Endothelial cell of umbilical vein (primary cell): ENCODE measurements around the gene PRKRIP1. TPM values are rescaled to one million over a fixed set of nuclear protein-coding genes. Genes with fewer than 3 reads are reported as not detected.

ENCODE experiments used
- BruUV-seq: library from RNA; stranded (reverse); fragments of 400-500 nt; replicated peaks from 2 replicates; lab custom pipeline; 2021; lab: Mats Ljungman, UMichigan
- CTCF ChIA-PET: fragments of 300-600, 350-600 bp; sonication (Branson Sonifier 250); formaldehyde crosslinking; loops from one replicate; lab custom pipeline; 2021; ENCODE audit warnings: antibody characterized with exemption, inconsistent platforms; lab: Charles Lee
- POLR2A ChIA-PET: fragments of 300-600, 350-600 bp; sonication (Branson Sonifier 250); formaldehyde crosslinking; loops from one replicate; lab custom pipeline; 2021; ENCODE audit warnings: antibody characterized with exemption, inconsistent platforms; lab: Charles Lee
- DNase-seq: peaks from one replicate; pipeline ENCODE4 v3.0.0-alpha.2; 2011; ENCODE audit warnings: low read depth, low spot score
- FAIRE-seq: peaks from 2 replicates; lab custom pipeline; 2011; peaks lifted over from hg19 to GRCh38; lab: Jason Lieb, UNC
- H2AFZ ChIP-seq: 2 replicates; pipeline ENCODE4 v1.6.0; 2012; ENCODE audit warnings: low read depth, low read length, control low read depth, inconsistent platforms
- H3K27ac ChIP-seq: 2 replicates; pipeline ENCODE4 v1.5.1; 2011; ENCODE audit warnings: low read depth, mild to moderate bottlenecking, control low read depth, low read length, moderate library complexity; ENCODE audit not compliant: insufficient read depth
- H3K27me3 ChIP-seq, 2 experiments: 2 replicates each; pipeline versions ENCODE4 v1.6.0 to v1.6.1; 2011; ENCODE audit warnings: low read length in 2 of 2, mixed read lengths in 1 of 2; ENCODE audit not compliant: control insufficient read depth in 2 of 2, insufficient read depth in 2 of 2
- H3K36me3 ChIP-seq, 2 experiments: 2 replicates in 1 of 2; 3 replicates in 1 of 2; pipeline ENCODE4 v1.5.1; 2011; ENCODE audit warnings: low read length in 2 of 2, mild to moderate bottlenecking in 1 of 2, moderate library complexity in 1 of 2; ENCODE audit not compliant: control insufficient read depth in 2 of 2, insufficient read depth in 2 of 2; ENCODE audit errors: extremely low read depth in 1 of 2
- H3K4me1 ChIP-seq: 3 replicates; pipeline ENCODE4 v1.5.1; 2011; ENCODE audit warnings: mild to moderate bottlenecking, low read length; ENCODE audit not compliant: control insufficient read depth, insufficient read depth; ENCODE audit errors: extremely low read depth
- H3K4me2 ChIP-seq: 2 replicates; pipeline ENCODE4 v1.6.1; 2011; ENCODE audit warnings: low read length, control low read depth, mixed read lengths; ENCODE audit not compliant: insufficient read depth
- H3K4me3 ChIP-seq, 3 experiments: fragments of 200-600 bp in 1 of 3; sonication (generic), shearing (Covaris generic) in 1 of 3; replicated peaks in 1 of 3; 2 replicates each; pipeline ENCODE4 v1.5.1; 2011 to 2016; ENCODE audit warnings: control low read depth in 3 of 3, low read length in 3 of 3, mild to moderate bottlenecking in 2 of 3, inconsistent platforms in 1 of 3, low read depth in 1 of 3, moderate library complexity in 1 of 3; ENCODE audit not compliant: insufficient read depth in 1 of 3
- H3K79me2 ChIP-seq: 2 replicates; pipeline ENCODE4 v1.6.0; 2012; ENCODE audit warnings: low read length, inconsistent platforms; ENCODE audit not compliant: control insufficient read depth, insufficient read depth
- H3K9ac ChIP-seq: replicated peaks from 2 replicates; pipeline ENCODE3; 2011; ENCODE audit warnings: low read length, control low read depth; ENCODE audit not compliant: insufficient read depth; ENCODE audit errors: extremely low read depth
- H3K9me1 ChIP-seq: replicated peaks from 3 replicates; pipeline ENCODE4 v1.6.0; 2011; ENCODE audit warnings: mild to moderate bottlenecking, low read length; ENCODE audit not compliant: control insufficient read depth, insufficient read depth; ENCODE audit errors: extremely low read depth
- H3K9me3 ChIP-seq: replicated peaks from 2 replicates; pipeline ENCODE4 v1.5.1; 2012; ENCODE audit warnings: low read length, inconsistent platforms; ENCODE audit not compliant: control insufficient read depth, insufficient read depth
- H4K20me1 ChIP-seq: replicated peaks from 2 replicates; pipeline ENCODE3; 2011; ENCODE audit warnings: mild to moderate bottlenecking, low read length; ENCODE audit not compliant: control insufficient read depth, insufficient read depth; ENCODE audit errors: extremely low read depth
- CTCF ChIP-seq, 2 donors: IDR thresholded peaks; 1 replicate in 1 of 2; 2 replicates in 1 of 2; pipeline ENCODE4 v1.5.1; 2011; ENCODE audit warnings: low read length in 2 of 2, mild to moderate bottlenecking in 2 of 2, moderate library complexity in 2 of 2, control low read depth in 1 of 2, inconsistent platforms in 1 of 2, low read depth in 1 of 2; ENCODE audit not compliant: insufficient read depth in 1 of 2; ENCODE audit errors: extremely low read depth in 1 of 2
- EZH2 ChIP-seq: IDR thresholded peaks from 2 replicates; pipeline ENCODE4 v1.6.1; 2012; ENCODE audit warnings: borderline replicate concordance, low read depth, mild to moderate bottlenecking, moderate library complexity, low read length, inconsistent platforms; ENCODE audit not compliant: severe bottlenecking
- FOS ChIP-seq: IDR thresholded peaks from 2 replicates; pipeline ENCODE4 v1.6.1; 2011; ENCODE audit warnings: mild to moderate bottlenecking, low read length, moderate library complexity, borderline replicate concordance; ENCODE audit not compliant: insufficient read depth
- GATA2 ChIP-seq: IDR thresholded peaks from 2 replicates; pipeline ENCODE4 v1.7.0; 2011; ENCODE audit warnings: low read depth, mild to moderate bottlenecking, moderate library complexity, mixed read lengths, low read length; ENCODE audit not compliant: insufficient read length, insufficient read depth
- JUN ChIP-seq: IDR thresholded peaks from 2 replicates; pipeline ENCODE4 v1.6.1; 2011; ENCODE audit warnings: borderline replicate concordance, low read depth; ENCODE audit not compliant: insufficient read length, insufficient read depth
- MYC ChIP-seq: IDR thresholded peaks from one replicate; pipeline ENCODE4 v1.6.1; 2011; ENCODE audit warnings: mild to moderate bottlenecking, low read depth, low read length
- POLR2A ChIP-seq: IDR thresholded peaks from 2 replicates; pipeline ENCODE4 v1.6.1; 2012; ENCODE audit warnings: low read depth, mild to moderate bottlenecking, control low read depth, low read length
- dilution Hi-C: fragments of 300-500 bp; cut with MboI; formaldehyde crosslinking; loops from one replicate; pipeline ENCODE4 v1.15.0; 2019; ENCODE audit warnings: low sequenced_read_pairs; ENCODE audit not compliant: extremely low pct_ligation_motif_present
- intact Hi-C: fragments of 100-400 bp; cut with micrococcal nuclease; formaldehyde crosslinking; loops from one replicate; pipeline ENCODE4 v1.10.0; 2022
- polyA plus RNA-seq, 4 experiments: library from polyadenylated mRNA; depleted of rRNA in 3 of 4; stranded (reverse) in 3 of 4; unstranded in 1 of 4; fragments of >200 nt; gene quantifications; 2 replicates each; pipeline versions ENCODE4 v1.2.1 to v1.2.3, GENCODE V29; 2011 to 2012; ENCODE audit warnings: missing spikeins in 1 of 4
- total RNA-seq: library from RNA; stranded (reverse); gene quantifications from 2 replicates; pipeline ENCODE4 v1.2.3, GENCODE V29; 2021

Gene PRKRIP1
- total and polyA plus RNA-seq, 2 donors (not counting 3 experiments of a cell fraction or from before 2014, with no cell fraction given) = 16.1 to 26.1 TPM

DNA sequence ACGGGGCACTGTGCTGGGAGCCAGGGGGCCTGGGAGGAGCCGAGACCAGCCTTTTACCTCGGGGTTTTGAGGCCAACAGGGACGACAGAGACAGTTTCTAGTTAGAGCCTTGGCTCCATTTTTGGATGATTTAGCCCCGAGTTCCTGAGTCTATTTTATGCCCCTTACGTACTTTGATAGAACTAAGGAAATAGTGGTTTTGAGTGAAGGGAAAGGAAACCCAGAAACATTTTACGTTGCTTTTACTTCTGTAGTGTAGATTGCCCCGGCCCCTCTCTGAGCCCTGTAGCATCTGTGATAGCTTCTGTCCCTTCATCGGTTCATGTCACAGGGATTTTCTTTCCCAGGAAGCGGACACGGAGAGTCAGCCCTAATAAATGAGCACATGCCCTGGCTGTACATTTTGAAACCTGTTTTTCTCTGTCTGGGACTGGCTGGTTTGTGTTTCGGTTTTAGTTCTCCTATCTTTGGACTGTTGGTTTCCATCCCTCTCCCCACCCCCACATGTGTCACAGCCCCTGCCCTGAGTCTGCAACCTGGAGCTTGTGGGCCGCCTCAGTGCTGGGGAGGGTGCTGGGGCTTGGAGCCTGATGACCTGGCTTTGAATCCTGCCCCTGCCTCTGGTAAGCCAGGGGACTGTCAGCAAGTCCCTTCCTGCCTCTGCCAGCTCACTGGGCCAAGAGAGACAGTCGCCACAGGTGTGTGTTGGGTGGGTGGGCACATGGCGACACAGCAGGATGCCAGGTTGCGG is 30.3 kb downstream of the PRKRIP1 start:
- TSS peak; percentile 53 for BruUV-seq
- FAIRE-seq (no peak), DNase-seq (no peak)

More for the DNA sequence above, 30.3 kb downstream of the PRKRIP1 start:
- dilution Hi-C loops = no loop called here
- H3K36me3 ChIP-seq = peaks cover 0 to 23% of the 10 kb centered on the region in 2 experiments
- ChIA-PET CTCF (no interaction called here), POLR2A (no interaction called here)
- intact Hi-C loops = no loop called here
- H3K4me3 ChIP-seq = no peak overlapping the region
- no peak overlapping the region for H3K27ac ChIP-seq
- H3K9me1 ChIP-seq = no peaks in the 10 kb centered on the region
- H3K9me3 ChIP-seq = no peaks in the 10 kb centered on the region
- H3K4me1 ChIP-seq = no peaks in the 10 kb centered on the region
- H3K79me2 ChIP-seq = no peaks in the 10 kb centered on the region
- no peak for TF ChIP-seq POLR2A
- no peak for TF ChIP-seq FOS
- TF ChIP-seq GATA2 = no peak
- no peak for TF ChIP-seq JUN
- no peak for TF ChIP-seq CTCF (IDR thresholded peaks at IDR 0.05; ENCODE audit: extremely low read depth in 1 of 2, insufficient read depth in 1 of 2, low read depth in 1 of 2, low read length in 2 of 2)
- TF ChIP-seq EZH2 = no peak
- no peak for TF ChIP-seq MYC
- no peaks in the 10 kb centered on the region for H3K27me3 ChIP-seq
- H2AFZ ChIP-seq = no peak overlapping the region
- H3K4me2 ChIP-seq = no peak overlapping the region
- no peak overlapping the region for H3K9ac ChIP-seq
- H4K20me1 ChIP-seq = no peaks in the 10 kb centered on the region
